Type B pancreatic cell (in vitro differentiated cells): ENCODE measurements around the gene PRR29. TPM values are rescaled to one million over a fixed set of nuclear protein-coding genes. Genes with fewer than 3 reads are reported as not detected.
"Not testable (repeated sequence)": the region's sequence is repeated elsewhere in the genome, so short reads cannot be mapped to it uniquely, and the experiment has no call there.

ENCODE experiments used
- DNase-seq: peaks from one replicate; pipeline ENCODE4 v3.0.0; 2021; ENCODE audit warnings: mixed read lengths; ENCODE audit not compliant: unreplicated experiment; ENCODE audit errors: extremely low spot score
- H3K27ac Mint-ChIP-seq: 2 replicates; pipeline ENCODE4 v1.8.0; 2021; ENCODE audit warnings: mild to moderate bottlenecking, mixed read lengths
- H3K27me3 Mint-ChIP-seq: 2 replicates; pipeline ENCODE4 v1.8.0; 2021; ENCODE audit warnings: mixed read lengths
- H3K36me3 Mint-ChIP-seq: 2 replicates; pipeline ENCODE4 v1.8.0; 2021; ENCODE audit warnings: mixed read lengths
- H3K4me1 Mint-ChIP-seq: one replicate; pipeline ENCODE4 v1.8.0; 2021; ENCODE audit warnings: mixed read lengths; ENCODE audit not compliant: unreplicated experiment
- H3K4me3 Mint-ChIP-seq: 2 replicates; pipeline ENCODE4 v1.8.0; 2021; ENCODE audit warnings: mild to moderate bottlenecking, mixed read lengths
- H3K9me3 Mint-ChIP-seq: 2 replicates; pipeline ENCODE4 v1.8.0; 2021; ENCODE audit warnings: mixed read lengths
- total RNA-seq: library from RNA; stranded (reverse); gene quantifications from 2 replicates; pipeline ENCODE4 v1.2.1, GENCODE V29; 2021; ENCODE audit warnings: low replicate concordance
- TF ChIP-seq, protein P1 (sequence below): fragments of 200-600 bp; sonication (generic); conservative IDR thresholded peaks from 2 replicates; pipeline ENCODE4 v1.5.0; 2021; ENCODE audit warnings: antibody characterized with exemption, mild to moderate bottlenecking

PRR29 gene
- total RNA-seq, 1 donor from 2014 or later, result 4.2 TPM

DNA sequence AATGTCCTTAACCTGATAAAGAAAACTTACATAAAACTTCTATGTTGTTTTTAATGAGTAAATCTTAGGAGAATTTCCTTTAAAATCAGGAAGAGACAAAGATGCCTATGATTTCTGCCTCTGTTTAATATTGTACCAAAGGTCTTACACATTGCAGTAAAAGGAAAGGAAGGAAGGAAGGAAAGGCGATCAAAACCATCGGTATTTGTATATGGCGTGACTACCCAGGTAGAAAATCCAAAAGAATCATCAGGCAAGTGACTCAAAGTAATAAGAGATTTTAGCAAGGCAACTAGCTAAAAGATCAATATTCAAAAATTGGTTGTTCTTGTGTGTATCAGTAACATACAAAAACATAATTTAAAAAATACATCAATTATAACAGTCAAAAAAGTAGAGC lies 18.8 kb downstream of the PRR29 start:
- H3K4me3 Mint-ChIP-seq, result no peak overlapping the region
- TF ChIP-seq, protein P1, sequence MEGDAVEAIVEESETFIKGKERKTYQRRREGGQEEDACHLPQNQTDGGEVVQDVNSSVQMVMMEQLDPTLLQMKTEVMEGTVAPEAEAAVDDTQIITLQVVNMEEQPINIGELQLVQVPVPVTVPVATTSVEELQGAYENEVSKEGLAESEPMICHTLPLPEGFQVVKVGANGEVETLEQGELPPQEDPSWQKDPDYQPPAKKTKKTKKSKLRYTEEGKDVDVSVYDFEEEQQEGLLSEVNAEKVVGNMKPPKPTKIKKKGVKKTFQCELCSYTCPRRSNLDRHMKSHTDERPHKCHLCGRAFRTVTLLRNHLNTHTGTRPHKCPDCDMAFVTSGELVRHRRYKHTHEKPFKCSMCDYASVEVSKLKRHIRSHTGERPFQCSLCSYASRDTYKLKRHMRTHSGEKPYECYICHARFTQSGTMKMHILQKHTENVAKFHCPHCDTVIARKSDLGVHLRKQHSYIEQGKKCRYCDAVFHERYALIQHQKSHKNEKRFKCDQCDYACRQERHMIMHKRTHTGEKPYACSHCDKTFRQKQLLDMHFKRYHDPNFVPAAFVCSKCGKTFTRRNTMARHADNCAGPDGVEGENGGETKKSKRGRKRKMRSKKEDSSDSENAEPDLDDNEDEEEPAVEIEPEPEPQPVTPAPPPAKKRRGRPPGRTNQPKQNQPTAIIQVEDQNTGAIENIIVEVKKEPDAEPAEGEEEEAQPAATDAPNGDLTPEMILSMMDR, result no peak
- no peak for DNase-seq
- H3K9me3 Mint-ChIP-seq, result no peaks in the 10 kb centered on the region
- H3K36me3 Mint-ChIP-seq, result no peaks in the 10 kb centered on the region
- H3K4me1 Mint-ChIP-seq, result peaks cover 4% of the 10 kb centered on the region
- no peak overlapping the region for H3K27ac Mint-ChIP-seq
- H3K27me3 Mint-ChIP-seq, result peaks cover 6% of the 10 kb centered on the region

DNA sequence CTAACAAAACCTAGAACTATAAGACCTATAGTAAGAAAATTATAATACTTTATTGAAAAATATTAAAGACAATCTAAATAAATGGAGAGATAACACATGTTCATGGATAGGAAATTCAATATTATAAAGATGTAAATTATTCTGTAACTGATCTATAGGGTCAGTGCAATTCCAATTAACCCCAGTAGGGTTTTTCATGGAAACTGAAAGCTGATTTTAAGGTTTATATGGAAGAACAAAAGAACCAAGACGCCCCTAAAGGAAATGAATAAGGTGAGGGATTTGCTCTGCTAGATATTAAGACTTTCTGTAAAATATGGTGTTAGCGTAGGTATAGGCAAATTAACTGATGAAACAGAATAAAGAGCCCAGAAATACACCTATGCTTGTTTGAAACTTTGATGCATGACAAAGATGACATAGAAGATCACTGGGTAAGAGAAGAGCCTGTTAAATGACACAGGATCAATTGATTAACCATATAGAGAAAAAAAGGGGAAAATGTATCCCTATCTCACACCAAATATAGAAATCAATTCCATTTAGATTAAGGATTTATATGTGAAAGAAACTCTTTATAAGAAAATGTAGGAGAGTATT lies 19.3 kb downstream of the PRR29 start:
- H3K36me3 Mint-ChIP-seq, result no peaks in the 10 kb centered on the region
- DNase-seq, result no peak
- no peak overlapping the region for H3K4me3 Mint-ChIP-seq
- no peak overlapping the region for H3K27ac Mint-ChIP-seq
- peaks cover 6% of the 10 kb centered on the region for H3K27me3 Mint-ChIP-seq
- H3K9me3 Mint-ChIP-seq, result no peaks in the 10 kb centered on the region
- H3K4me1 Mint-ChIP-seq, result peaks cover 4% of the 10 kb centered on the region
- TF ChIP-seq, protein P1, result peak; percentile 70

DNA sequence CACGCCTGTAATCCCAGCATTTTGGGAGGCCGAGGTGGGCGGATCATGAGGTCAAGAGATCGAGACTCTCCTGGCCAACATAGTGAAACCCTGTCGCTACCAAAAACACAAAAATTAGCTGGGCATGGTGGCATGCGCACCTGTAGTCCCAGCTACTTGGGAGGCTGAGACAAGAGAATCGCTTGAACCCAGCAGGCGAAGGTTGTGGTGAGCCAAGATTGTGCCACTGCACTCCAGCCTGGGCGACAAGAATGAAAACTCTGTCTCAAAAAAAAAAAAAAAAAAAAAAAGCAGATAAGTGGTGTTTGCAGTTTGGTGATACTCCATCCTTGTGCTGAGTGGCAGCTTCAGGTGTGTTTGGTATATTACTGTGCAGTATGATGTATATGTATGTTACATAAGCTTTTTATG lies 21.4 kb downstream of the PRR29 start:
- not testable (repeated sequence) for H3K4me3 Mint-ChIP-seq, H3K4me1 Mint-ChIP-seq, H3K36me3 Mint-ChIP-seq, H3K27ac Mint-ChIP-seq, H3K27me3 Mint-ChIP-seq, H3K9me3 Mint-ChIP-seq
- DNase-seq, result peak; percentile 16

DNA sequence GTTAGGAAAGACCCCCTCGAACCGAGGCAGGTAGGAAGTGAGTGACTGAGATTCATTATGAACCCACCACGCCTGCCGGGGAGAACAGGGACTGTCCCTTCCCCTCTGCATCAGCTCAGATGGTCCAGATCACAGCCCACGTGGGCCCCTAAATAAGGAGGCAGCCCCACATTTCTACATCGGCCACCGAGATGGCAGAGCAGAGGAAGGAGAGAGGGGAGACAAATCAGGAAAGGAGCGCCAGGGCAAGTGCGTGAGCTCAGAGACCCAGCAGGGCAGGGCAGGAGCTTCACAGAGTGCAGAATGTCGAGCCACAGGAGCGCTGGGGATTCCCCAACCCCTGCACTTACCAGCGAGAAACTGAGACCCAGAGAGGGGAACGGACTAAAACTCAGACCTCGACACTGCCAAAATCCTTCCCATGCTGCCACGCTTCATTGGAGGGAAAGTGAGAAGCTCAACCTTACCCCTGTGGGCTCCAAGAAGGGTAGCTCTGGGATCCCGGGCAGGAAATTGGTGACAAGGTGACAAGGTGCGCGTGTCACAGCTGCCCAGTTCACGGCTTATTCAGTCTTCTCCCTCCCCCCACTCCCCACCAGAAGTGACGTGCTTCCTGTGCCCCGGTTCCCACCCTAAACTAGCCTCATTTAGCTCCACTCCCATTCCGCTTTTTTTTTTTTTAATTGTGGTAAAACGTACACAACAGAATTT lies 22.1 kb downstream of the PRR29 start, which contains the start of gene ICAM2:
Gene ICAM2 (minus strand): TSS at position 578 of the 711 bp plus-strand sequence. CDS start 13,942 bp downstream, outside the sequence.
- Mint-ChIP-seq H3K4me1 (peaks cover 9% of the 10 kb centered on the region), H3K27ac (no peak within 1 kb of the TSS), H3K9me3 (no peaks in the 10 kb centered on the region), H3K36me3 (no peaks in the 10 kb centered on the region), H3K4me3 (peak within 1 kb of the TSS; percentile 44), H3K27me3 (peaks cover 6% of the 10 kb centered on the region)
- TF ChIP-seq, protein P1, result no peak
- peak; percentile 44 for DNase-seq

DNA sequence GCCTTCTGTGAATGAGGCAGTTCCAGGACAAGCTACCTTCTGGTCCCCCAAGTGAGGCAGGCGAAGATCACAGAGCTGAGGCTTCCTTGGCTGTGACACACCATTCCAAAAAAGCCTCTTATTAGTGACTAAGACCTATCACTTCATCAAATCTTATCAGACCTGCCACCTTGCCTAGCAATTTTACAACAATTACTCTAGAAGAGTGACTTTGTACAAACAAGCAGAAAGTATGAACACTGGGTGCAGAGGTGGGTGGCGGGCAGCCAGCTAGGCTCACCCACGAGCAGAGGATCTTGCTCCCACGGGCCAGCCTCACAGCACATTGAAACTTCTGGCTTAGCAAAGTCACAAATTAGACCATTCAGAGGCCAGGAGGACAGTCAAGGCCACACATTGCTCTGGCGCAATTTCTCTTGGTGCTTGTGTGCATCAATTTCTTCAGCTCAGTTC lies 24.5 kb downstream of the PRR29 start:
- H3K27ac Mint-ChIP-seq, result no peak overlapping the region
- no peaks in the 10 kb centered on the region for H3K9me3 Mint-ChIP-seq
- TF ChIP-seq, protein P1, result no peak
- no peak overlapping the region for H3K4me3 Mint-ChIP-seq
- H3K27me3 Mint-ChIP-seq, result peaks cover 9% of the 10 kb centered on the region
- H3K36me3 Mint-ChIP-seq, result no peaks in the 10 kb centered on the region
- H3K4me1 Mint-ChIP-seq, result peaks cover 6% of the 10 kb centered on the region
- DNase-seq, result peak; percentile 32

DNA sequence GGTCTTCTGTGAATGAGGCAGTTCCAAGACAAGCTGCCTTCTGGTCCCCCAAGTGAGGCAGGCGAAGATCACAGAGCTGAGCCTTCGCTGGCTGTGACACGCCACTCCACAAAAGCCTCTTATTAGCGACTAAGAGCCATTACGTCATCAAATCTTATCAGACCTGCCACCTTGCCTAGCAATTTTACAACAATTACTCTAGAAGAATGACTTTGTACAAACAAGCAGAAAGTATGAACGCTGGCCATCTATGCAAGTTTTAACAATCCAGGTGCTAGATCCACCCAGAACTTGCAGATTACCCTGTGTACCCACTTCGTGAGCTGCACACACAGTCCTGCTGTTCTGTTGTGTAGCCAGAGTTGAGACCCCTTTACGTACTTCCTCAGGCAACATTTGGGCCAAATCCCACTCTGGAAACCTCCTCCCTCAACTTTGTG lies 26.1 kb downstream of the PRR29 start:
- H3K9me3 Mint-ChIP-seq, result no peaks in the 10 kb centered on the region
- peak; percentile 15 for DNase-seq
- H3K27me3 Mint-ChIP-seq, result peaks cover 9% of the 10 kb centered on the region
- TF ChIP-seq, protein P1, result no peak
- no peak overlapping the region for H3K27ac Mint-ChIP-seq
- peaks cover 6% of the 10 kb centered on the region for H3K4me1 Mint-ChIP-seq
- no peak overlapping the region for H3K4me3 Mint-ChIP-seq
- no peaks in the 10 kb centered on the region for H3K36me3 Mint-ChIP-seq
